ENCODE data around the gene BMP4. TPM values are rescaled to one million over a fixed set of nuclear protein-coding genes. Genes with fewer than 3 reads are reported as not detected.

Gene BMP4
- total RNA-seq, 4 donors from 2014 or later, result 1.5 to 24.8 (median 6.9) TPM

GRCh38 chr14:53925201-53925766, 31.3 kb downstream of the BMP4 start:
- Histone ChIP-seq H3K4me3 (no peak overlapping the region), H3K36me3 (no peaks in the 10 kb centered on the region), H3K9me3 (no peaks in the 10 kb centered on the region), H3K27ac (peak overlapping the region in 1 of 4 donors; percentile 37), H3K4me1 (peaks cover 0 to 20% (median 0%) of the 10 kb centered on the region in 3 donors), H3K27me3 (no peaks in the 10 kb centered on the region)
- TF ChIP-seq, protein P1, sequence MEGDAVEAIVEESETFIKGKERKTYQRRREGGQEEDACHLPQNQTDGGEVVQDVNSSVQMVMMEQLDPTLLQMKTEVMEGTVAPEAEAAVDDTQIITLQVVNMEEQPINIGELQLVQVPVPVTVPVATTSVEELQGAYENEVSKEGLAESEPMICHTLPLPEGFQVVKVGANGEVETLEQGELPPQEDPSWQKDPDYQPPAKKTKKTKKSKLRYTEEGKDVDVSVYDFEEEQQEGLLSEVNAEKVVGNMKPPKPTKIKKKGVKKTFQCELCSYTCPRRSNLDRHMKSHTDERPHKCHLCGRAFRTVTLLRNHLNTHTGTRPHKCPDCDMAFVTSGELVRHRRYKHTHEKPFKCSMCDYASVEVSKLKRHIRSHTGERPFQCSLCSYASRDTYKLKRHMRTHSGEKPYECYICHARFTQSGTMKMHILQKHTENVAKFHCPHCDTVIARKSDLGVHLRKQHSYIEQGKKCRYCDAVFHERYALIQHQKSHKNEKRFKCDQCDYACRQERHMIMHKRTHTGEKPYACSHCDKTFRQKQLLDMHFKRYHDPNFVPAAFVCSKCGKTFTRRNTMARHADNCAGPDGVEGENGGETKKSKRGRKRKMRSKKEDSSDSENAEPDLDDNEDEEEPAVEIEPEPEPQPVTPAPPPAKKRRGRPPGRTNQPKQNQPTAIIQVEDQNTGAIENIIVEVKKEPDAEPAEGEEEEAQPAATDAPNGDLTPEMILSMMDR (IDR thresholded peaks at IDR 0.05), result no peak
- no peak for TF ChIP-seq POLR2A (IDR thresholded peaks at IDR 0.05)
- intact Hi-C loops (cut with DNase I), result no loop called here
- no peak for DNase-seq
- 80 to 84% methylated on average over 6 of the region's 6 CpGs for WGBS, 2 donors

DNA sequence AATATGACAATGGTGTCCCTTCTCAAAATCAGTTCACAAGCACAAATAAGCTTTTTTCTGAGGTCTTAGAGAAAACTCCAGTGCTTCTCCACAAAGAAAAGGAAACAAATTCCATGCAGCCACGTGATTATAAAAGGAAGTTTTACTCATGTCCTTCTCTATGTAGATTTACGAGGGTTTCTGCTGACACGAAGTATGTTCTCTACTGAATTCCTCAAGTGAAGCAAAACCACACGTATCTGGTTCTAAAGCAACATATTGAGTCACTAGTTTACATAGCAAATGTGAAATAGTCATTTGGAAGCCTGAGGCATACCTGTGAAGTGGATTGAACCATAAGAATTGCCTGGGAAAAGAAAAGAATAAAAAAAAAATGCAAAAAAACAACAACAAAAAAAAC, 31.9 kb downstream of the BMP4 start:
- DNase-seq, result no peak
- 5 to 6% methylated on average over 4 of the region's 4 CpGs for WGBS, 2 donors
- intact Hi-C loops (cut with DNase I), result no loop called here

GRCh38 chr14:53921027-53921426, 35.6 kb downstream of the BMP4 start:
- WGBS, 2 donors, result 45 to 57% methylated on average over 3 of the region's 3 CpGs
- H3K27ac ChIP-seq, result peak overlapping the region in 1 of 4 donors; percentile 37
- DNase-seq, result no peak

More for the DNA sequence above, 31.9 kb downstream of the BMP4 start:
- no peaks in the 10 kb centered on the region for H3K36me3 ChIP-seq
- H3K4me1 ChIP-seq, result peaks cover 0 to 20% (median 0%) of the 10 kb centered on the region in 3 donors
- no peak overlapping the region for H3K4me3 ChIP-seq
- H3K27ac ChIP-seq, result peak overlapping the region in 2 of 4 donors; percentile 22 to 37
- H3K9me3 ChIP-seq, result no peaks in the 10 kb centered on the region
- H3K27me3 ChIP-seq, result no peaks in the 10 kb centered on the region
- TF ChIP-seq, protein P1 (IDR thresholded peaks at IDR 0.05), result no peak
- no peak for TF ChIP-seq POLR2A (IDR thresholded peaks at IDR 0.05)

GRCh38 chr14:53916239-53916638, 40.4 kb downstream of the BMP4 start:
- no peak for DNase-seq
- Histone ChIP-seq H3K27ac (no peak overlapping the region), H3K4me3 (no peak overlapping the region), H3K36me3 (no peaks in the 10 kb centered on the region), H3K27me3 (no peaks in the 10 kb centered on the region), H3K4me1 (peaks cover 0 to under 1% (median 0%) of the 10 kb centered on the region in 3 donors), H3K9me3 (no peaks in the 10 kb centered on the region)
- TF ChIP-seq, protein P1 (IDR thresholded peaks at IDR 0.05), result no peak
- no peak for TF ChIP-seq POLR2A (IDR thresholded peaks at IDR 0.05)
- 89 to 90% methylated on average over 1 of the region's 1 CpG for WGBS, 2 donors
- intact Hi-C loops (cut with DNase I), result no loop called here

More at GRCh38 chr14:53921027-53921426, 35.6 kb downstream of the BMP4 start:
- Histone ChIP-seq H3K4me3 (no peak overlapping the region), H3K9me3 (no peaks in the 10 kb centered on the region), H3K27me3 (no peaks in the 10 kb centered on the region), H3K36me3 (no peaks in the 10 kb centered on the region), H3K4me1 (peaks cover 0 to 20% (median 0%) of the 10 kb centered on the region in 3 donors)
- TF ChIP-seq, protein P1 (IDR thresholded peaks at IDR 0.05), result no peak
- no peak for TF ChIP-seq POLR2A (IDR thresholded peaks at IDR 0.05)
- intact Hi-C loops (cut with DNase I), result no loop called here

GRCh38 chr14:53915364-53916014, 41.1 kb downstream of the BMP4 start:
- Histone ChIP-seq H3K4me3 (no peak overlapping the region), H3K36me3 (no peaks in the 10 kb centered on the region), H3K27ac (no peak overlapping the region), H3K9me3 (no peaks in the 10 kb centered on the region), H3K27me3 (no peaks in the 10 kb centered on the region), H3K4me1 (no peaks in the 10 kb centered on the region)
- DNase-seq, result no peak
- TF ChIP-seq, protein P1 (IDR thresholded peaks at IDR 0.05), result no peak
- intact Hi-C loops (cut with DNase I), result no loop called here
- 52 to 60% methylated on average over 4 of the region's 4 CpGs for WGBS, 2 donors

Data from esophagus squamous epithelium (tissue), 5 donors.